Common myeloid progenitor, CD34-positive (primary cell): ENCODE results near the gene SLC25A15.
"Not testable (repeated sequence)": the region's sequence is repeated elsewhere in the genome, so short reads cannot be mapped to it uniquely, and the experiment has no call there.

Source experiments
- CTCF ChIA-PET: fragments of 350-600 bp; sonication (Branson Sonifier 250); formaldehyde crosslinking; loops from one replicate; lab custom pipeline; 2021; ENCODE audit warnings: antibody characterized with exemption; lab: Charles Lee
- POLR2A ChIA-PET: fragments of 350-600 bp; sonication (Branson Sonifier 250); formaldehyde crosslinking; loops from one replicate; lab custom pipeline; 2021; ENCODE audit warnings: antibody characterized with exemption; lab: Charles Lee
- DNase-seq, 3 donors: peaks; one replicate each; pipeline versions ENCODE4 v3.0.0 to v3.0.0-alpha.2; 2013
- H3K27ac ChIP-seq, 2 experiments: 1 replicate in 1 of 2; 2 replicates in 1 of 2; pipeline ENCODE4 v1.7.0; 2013; ENCODE audit warnings: inconsistent platforms in 2 of 2, low read length in 2 of 2, mild to moderate bottlenecking in 2 of 2, low read depth in 1 of 2, moderate library complexity in 1 of 2; ENCODE audit not compliant: severe bottlenecking in 2 of 2, insufficient read depth in 1 of 2, poor library complexity in 1 of 2
- H3K27me3 ChIP-seq, 5 experiments: replicated peaks in 2 of 5; 1 replicate in 3 of 5; 2 replicates in 2 of 5; pipeline versions ENCODE4 v1.6.1 to v1.7.0; 2013; ENCODE audit warnings: low read length in 4 of 5, mild to moderate bottlenecking in 2 of 5, moderate library complexity in 2 of 5, inconsistent platforms in 1 of 5; ENCODE audit not compliant: insufficient read depth in 5 of 5, control insufficient read depth in 4 of 5
- H3K36me3 ChIP-seq, 4 experiments: 1 replicate in 2 of 4; 2 replicates in 2 of 4; pipeline versions ENCODE4 v1.6.1 to v1.7.0; 2013; ENCODE audit warnings: low read length in 3 of 4, control low read depth in 1 of 4, mild to moderate bottlenecking in 1 of 4; ENCODE audit not compliant: control insufficient read depth in 4 of 4, insufficient read depth in 4 of 4
- H3K4me1 ChIP-seq, 4 experiments: 1 replicate in 3 of 4; 2 replicates in 1 of 4; pipeline versions ENCODE4 v1.6.1 to v1.7.1; 2013; ENCODE audit warnings: low read length in 3 of 4, mild to moderate bottlenecking in 3 of 4, control low read depth in 1 of 4, inconsistent platforms in 1 of 4, moderate library complexity in 1 of 4; ENCODE audit not compliant: control insufficient read depth in 4 of 4, insufficient read depth in 4 of 4; ENCODE audit errors: control extremely low read depth in 1 of 4
- H3K4me3 ChIP-seq, 7 experiments: 1 replicate in 4 of 7; 2 replicates in 3 of 7; pipeline versions ENCODE4 v1.5.1 to v1.7.0; 2013; ENCODE audit warnings: mild to moderate bottlenecking in 7 of 7, low read length in 6 of 7, moderate library complexity in 6 of 7, inconsistent platforms in 2 of 7, low read depth in 2 of 7, control low read depth in 1 of 7; ENCODE audit not compliant: insufficient read depth in 4 of 7, control insufficient read depth in 1 of 7; ENCODE audit errors: extremely low read depth in 1 of 7
- H3K9me3 ChIP-seq, 5 experiments: 1 replicate in 4 of 5; 2 replicates in 1 of 5; pipeline versions ENCODE4 v1.6.1 to v1.7.1; 2013; ENCODE audit warnings: low read length in 4 of 5, mild to moderate bottlenecking in 2 of 5, inconsistent platforms in 1 of 5, low read depth in 1 of 5, moderate library complexity in 1 of 5; ENCODE audit not compliant: control insufficient read depth in 4 of 5, insufficient read depth in 2 of 5; ENCODE audit errors: control extremely low read depth in 1 of 5
- WGBS: methylation state at CpG from one replicate; pipeline ENCODE4 v1.1.5; 2013; ENCODE audit not compliant: insufficient coverage; 5-methylcytosine and 5-hydroxymethylcytosine counted together

Gene SLC25A15

GRCh38 chr13:40839725-40840124, 50.3 kb downstream of the SLC25A15 start:
- H3K36me3 ChIP-seq, H3K9me3 ChIP-seq, H3K27me3 ChIP-seq, CTCF ChIA-PET, H3K4me1 ChIP-seq, H3K4me3 ChIP-seq, POLR2A ChIA-PET, H3K27ac ChIP-seq: not testable (repeated sequence)
- peak in 1 of 3 donors; percentile 19 for DNase-seq
- WGBS, result no CpG with 5 or more reads among the region's 2 CpGs

GRCh38 chr13:40840955-40841354, 51.5 kb downstream of the SLC25A15 start:
- CTCF ChIA-PET, H3K27ac ChIP-seq, POLR2A ChIA-PET, H3K4me1 ChIP-seq, H3K27me3 ChIP-seq, H3K4me3 ChIP-seq, H3K36me3 ChIP-seq, H3K9me3 ChIP-seq: not testable (repeated sequence)
- 100% methylated on average over 2 of the region's 2 CpGs for WGBS
- peak in 1 of 3 donors; percentile 3 for DNase-seq
